CD4-positive, CD25-positive, alpha-beta regulatory T cell (primary cell): ENCODE data around the gene SESTD1. TPM values are rescaled to one million over a fixed set of nuclear protein-coding genes. Genes with fewer than 3 reads are reported as not detected.

Experiments used
- ATAC-seq, 2 donors: fragments of 150-1000 bp; cut with Tn5 transposase; one replicate each; pipeline ENCODE4 v1.10.0; 2021; ENCODE audit warnings: low read depth in 2 of 2, moderate number of reproducible peaks in 2 of 2, moderate library complexity in 1 of 2
- DNase-seq, 3 donors: peaks; one replicate each; pipeline versions ENCODE4 v3.0.0 to v3.0.0-alpha.2; 2012 to 2022; ENCODE audit warnings: mixed read lengths in 1 of 3
- H3K27ac ChIP-seq: one replicate; pipeline ENCODE4 v1.7.0; 2013; ENCODE audit warnings: mild to moderate bottlenecking, low read length; ENCODE audit not compliant: insufficient read depth, poor library complexity, severe bottlenecking
- H3K27me3 ChIP-seq: one replicate; pipeline ENCODE4 v1.7.0; 2013; ENCODE audit warnings: low read length; ENCODE audit not compliant: control insufficient read depth, insufficient read depth
- H3K36me3 ChIP-seq: one replicate; pipeline ENCODE4 v1.7.0; 2013; ENCODE audit warnings: mild to moderate bottlenecking, low read length, moderate library complexity; ENCODE audit not compliant: control insufficient read depth, insufficient read depth
- H3K4me1 ChIP-seq: 2 replicates; pipeline ENCODE4 v1.7.0; 2013; ENCODE audit warnings: mild to moderate bottlenecking, low read length; ENCODE audit not compliant: insufficient read depth, control insufficient read depth, poor library complexity, severe bottlenecking
- H3K4me3 ChIP-seq: one replicate; pipeline ENCODE4 v1.7.0; 2013; ENCODE audit warnings: low read depth, mild to moderate bottlenecking, low read length, moderate library complexity
- H3K9me3 ChIP-seq, 2 experiments: 1 replicate in 1 of 2; 2 replicates in 1 of 2; pipeline ENCODE4 v1.7.0; 2013; ENCODE audit warnings: low read length in 2 of 2, mild to moderate bottlenecking in 1 of 2, moderate library complexity in 1 of 2; ENCODE audit not compliant: control insufficient read depth in 2 of 2
- H3K27ac Mint-ChIP-seq, 3 donors: one replicate each; pipeline ENCODE4 v1.8.0; 2020 to 2022; ENCODE audit warnings: mild to moderate bottlenecking in 3 of 3, mixed read lengths in 3 of 3, moderate library complexity in 2 of 3
- H3K27me3 Mint-ChIP-seq: one replicate; pipeline ENCODE4 v1.8.0; 2022; ENCODE audit warnings: mild to moderate bottlenecking, mixed read lengths
- H3K36me3 Mint-ChIP-seq: one replicate; pipeline ENCODE4 v1.8.0; 2020; ENCODE audit warnings: mixed read lengths
- H3K4me1 Mint-ChIP-seq, 4 donors: one replicate each; pipeline ENCODE4 v1.8.0; 2020 to 2022; ENCODE audit warnings: mixed read lengths in 4 of 4, mild to moderate bottlenecking in 1 of 4
- H3K4me3 Mint-ChIP-seq, 4 donors: one replicate each; pipeline ENCODE4 v1.8.0; 2020 to 2022; ENCODE audit warnings: mild to moderate bottlenecking in 4 of 4, mixed read lengths in 4 of 4, moderate library complexity in 3 of 4
- H3K9me3 Mint-ChIP-seq, 7 donors: one replicate each; pipeline ENCODE4 v1.8.0; 2020 to 2022; ENCODE audit warnings: mixed read lengths in 7 of 7, mild to moderate bottlenecking in 3 of 7, moderate library complexity in 2 of 7
- polyA plus RNA-seq, 4 donors: library from polyadenylated mRNA; unstranded; fragments of 300-500 nt; fragmentation: Illumina TruSeq; gene quantifications; one replicate each; pipeline ENCODE4 v1.2.3, GENCODE V29; 2021
- total RNA-seq: library from RNA; stranded (reverse); gene quantifications from one replicate; pipeline ENCODE4 v1.2.3, GENCODE V29; 2022

The SESTD1 gene
- total and polyA plus RNA-seq, 5 donors from 2014 or later = 0.63 to 7.3 (median 2.8) TPM

GRCh38 chr2:179302764-179303571, 38.3 kb upstream of the SESTD1 start:
- no peaks in the 10 kb centered on the region for H3K36me3 Mint-ChIP-seq
- ATAC-seq (no peak), DNase-seq (no peak)
- no peak overlapping the region for H3K4me3 Mint-ChIP-seq
- no peaks in the 10 kb centered on the region for H3K4me1 Mint-ChIP-seq
- no peaks in the 10 kb centered on the region for H3K9me3 ChIP-seq
- peaks cover 4% of the 10 kb centered on the region for H3K27me3 Mint-ChIP-seq
- H3K27me3 ChIP-seq = no peaks in the 10 kb centered on the region
- H3K4me3 ChIP-seq = no peak overlapping the region
- no peaks in the 10 kb centered on the region for H3K4me1 ChIP-seq
- H3K9me3 Mint-ChIP-seq = peaks cover 0 to 4% (median 0%) of the 10 kb centered on the region in 7 donors
- no peak overlapping the region for H3K27ac Mint-ChIP-seq
- no peaks in the 10 kb centered on the region for H3K36me3 ChIP-seq
- H3K27ac ChIP-seq = no peak overlapping the region

- DNase-seq (no peak), ATAC-seq (no peak)
- Mint-ChIP-seq H3K4me1 (no peaks in the 10 kb centered on the region), H3K36me3 (no peaks in the 10 kb centered on the region), H3K4me3 (no peak overlapping the region), H3K9me3 (peaks cover 0 to 4% (median 0%) of the 10 kb centered on the region in 7 donors), H3K27ac (no peak overlapping the region), H3K27me3 (peaks cover 4% of the 10 kb centered on the region)
- Histone ChIP-seq H3K9me3 (no peaks in the 10 kb centered on the region), H3K36me3 (no peaks in the 10 kb centered on the region), H3K27me3 (no peaks in the 10 kb centered on the region), H3K4me3 (no peak overlapping the region), H3K4me1 (no peaks in the 10 kb centered on the region), H3K27ac (no peak overlapping the region)
Measured at GRCh38 chr2:179302149-179302548, 37.5 kb upstream of the SESTD1 start.

GRCh38 chr2:179298666-179299065, 34.0 kb upstream of the SESTD1 start:
- H3K4me1 ChIP-seq = no peaks in the 10 kb centered on the region
- no peak for ATAC-seq
- H3K27ac ChIP-seq = no peak overlapping the region
- no peak overlapping the region for H3K4me3 ChIP-seq
- DNase-seq = no peak
- no peaks in the 10 kb centered on the region for H3K9me3 ChIP-seq
- Mint-ChIP-seq H3K4me1 (no peaks in the 10 kb centered on the region), H3K4me3 (no peak overlapping the region), H3K36me3 (no peaks in the 10 kb centered on the region), H3K9me3 (peaks cover 0 to 4% (median 0%) of the 10 kb centered on the region in 7 donors), H3K27ac (no peak overlapping the region), H3K27me3 (peaks cover 4% of the 10 kb centered on the region)
- no peaks in the 10 kb centered on the region for H3K36me3 ChIP-seq
- H3K27me3 ChIP-seq = no peaks in the 10 kb centered on the region

- H3K4me1 Mint-ChIP-seq = no peaks in the 10 kb centered on the region
- no peak overlapping the region for H3K27ac Mint-ChIP-seq
- H3K4me3 Mint-ChIP-seq = no peak overlapping the region
- H3K27me3 Mint-ChIP-seq = no peaks in the 10 kb centered on the region
- ATAC-seq = no peak
- DNase-seq = no peak
- Histone ChIP-seq H3K27me3 (no peaks in the 10 kb centered on the region), H3K4me3 (no peak overlapping the region), H3K36me3 (no peaks in the 10 kb centered on the region), H3K27ac (no peak overlapping the region), H3K9me3 (no peaks in the 10 kb centered on the region), H3K4me1 (no peaks in the 10 kb centered on the region)
- peaks cover 0 to 4% (median 0%) of the 10 kb centered on the region in 7 donors for H3K9me3 Mint-ChIP-seq
- H3K36me3 Mint-ChIP-seq = no peaks in the 10 kb centered on the region
Measured at GRCh38 chr2:179297927-179298326, 33.3 kb upstream of the SESTD1 start.

GRCh38 chr2:179290329-179290728, 25.7 kb upstream of the SESTD1 start:
- ATAC-seq (no peak), DNase-seq (no peak)
- H3K36me3 Mint-ChIP-seq = no peaks in the 10 kb centered on the region
- Histone ChIP-seq H3K27me3 (no peaks in the 10 kb centered on the region), H3K9me3 (no peaks in the 10 kb centered on the region), H3K4me3 (no peak overlapping the region), H3K36me3 (no peaks in the 10 kb centered on the region), H3K27ac (no peak overlapping the region), H3K4me1 (no peaks in the 10 kb centered on the region)
- H3K27ac Mint-ChIP-seq = peak overlapping the region in 1 of 3 donors; percentile 38
- no peaks in the 10 kb centered on the region for H3K27me3 Mint-ChIP-seq
- peaks cover 0 to 4% (median 0%) of the 10 kb centered on the region in 4 donors for H3K4me1 Mint-ChIP-seq
- H3K9me3 Mint-ChIP-seq = no peaks in the 10 kb centered on the region
- H3K4me3 Mint-ChIP-seq = no peak overlapping the region

GRCh38 chr2:179285060-179285459, 20.4 kb upstream of the SESTD1 start:
- H3K27ac Mint-ChIP-seq = no peak overlapping the region
- DNase-seq (no peak), ATAC-seq (no peak)
- no peaks in the 10 kb centered on the region for H3K9me3 ChIP-seq
- peaks cover 38% of the 10 kb centered on the region for H3K27me3 Mint-ChIP-seq
- H3K27ac ChIP-seq = no peak overlapping the region
- H3K4me1 ChIP-seq = no peaks in the 10 kb centered on the region
- H3K4me3 ChIP-seq = no peak overlapping the region
- peaks cover 0 to 4% (median 0%) of the 10 kb centered on the region in 4 donors for H3K4me1 Mint-ChIP-seq
- peaks cover 0 to 2% (median 0%) of the 10 kb centered on the region in 7 donors for H3K9me3 Mint-ChIP-seq
- no peaks in the 10 kb centered on the region for H3K36me3 Mint-ChIP-seq
- H3K27me3 ChIP-seq = peaks cover 1% of the 10 kb centered on the region
- H3K36me3 ChIP-seq = no peaks in the 10 kb centered on the region
- no peak overlapping the region for H3K4me3 Mint-ChIP-seq

- H3K27ac ChIP-seq = no peak overlapping the region
- H3K9me3 ChIP-seq = no peaks in the 10 kb centered on the region
- H3K4me1 Mint-ChIP-seq = no peaks in the 10 kb centered on the region
- H3K36me3 ChIP-seq = no peaks in the 10 kb centered on the region
- peaks cover 44% of the 10 kb centered on the region for H3K27me3 Mint-ChIP-seq
- H3K9me3 Mint-ChIP-seq = peaks cover 0 to 2% (median 0%) of the 10 kb centered on the region in 7 donors
- ATAC-seq (no peak), DNase-seq (no peak)
- H3K4me3 ChIP-seq = no peak overlapping the region
- H3K36me3 Mint-ChIP-seq = no peaks in the 10 kb centered on the region
- H3K27me3 ChIP-seq = peaks cover 1% of the 10 kb centered on the region
- H3K27ac Mint-ChIP-seq = no peak overlapping the region
- no peak overlapping the region for H3K4me3 Mint-ChIP-seq
- H3K4me1 ChIP-seq = no peaks in the 10 kb centered on the region
Measured at GRCh38 chr2:179277429-179278196, 13.0 kb upstream of the SESTD1 start.
